Right lung (tissue), 5 donors: Measurements from ENCODE around the gene ALOX5. TPM values are rescaled to one million over a fixed set of nuclear protein-coding genes. Genes with fewer than 3 reads are reported as not detected.
"Not testable (repeated sequence)": the region's sequence is repeated elsewhere in the genome, so short reads cannot be mapped to it uniquely, and the experiment has no call there.

Experiments used
- DNase-seq, 2 donors: peaks; one replicate each; pipeline ENCODE4 v3.0.0-alpha.2; 2013
- polyA plus RNA-seq, 5 donors: library from polyadenylated mRNA; unstranded; fragments of 120-200 nt; gene quantifications; one replicate each; pipeline versions ENCODE4 v1.2.1 to v1.2.3, GENCODE V29; 2013; ENCODE audit warnings: inconsistent platforms in 1 of 5, low replicate concordance in 1 of 5; ENCODE audit not compliant: insufficient read length in 5 of 5, insufficient read depth in 1 of 5

Gene ALOX5
- polyA plus RNA-seq, 5 donors, result 0.95 to 2.1 (median 1.6) TPM

DNA sequence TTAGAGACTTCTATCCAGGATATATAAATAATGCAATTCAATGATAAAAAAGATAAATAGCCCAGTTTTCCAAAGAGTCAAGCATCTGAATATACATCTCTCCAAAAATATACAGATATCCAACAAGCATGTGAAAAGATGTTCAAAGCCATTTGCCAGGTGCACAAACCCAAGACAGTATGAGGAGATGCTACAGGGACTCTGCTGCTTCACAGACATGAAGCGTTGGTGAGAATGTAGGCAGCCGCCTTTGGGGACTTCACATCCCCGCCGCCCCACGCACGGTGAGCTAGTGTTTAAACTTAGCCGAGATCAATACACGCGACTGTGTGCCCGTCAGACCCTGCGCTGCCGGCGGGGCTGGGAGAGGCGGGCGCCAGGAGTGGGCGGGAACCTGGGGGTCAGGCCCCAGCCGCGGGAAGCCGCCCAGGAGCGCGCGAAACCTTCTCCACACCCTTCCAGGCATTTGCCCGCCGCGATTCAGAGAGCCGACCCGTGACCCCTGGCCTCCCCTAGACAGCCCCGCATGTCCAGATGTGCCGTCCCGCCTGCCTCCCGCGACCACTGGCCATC lies 927 bp upstream of the ALOX5 start:
- DNase-seq, result no peak

DNA sequence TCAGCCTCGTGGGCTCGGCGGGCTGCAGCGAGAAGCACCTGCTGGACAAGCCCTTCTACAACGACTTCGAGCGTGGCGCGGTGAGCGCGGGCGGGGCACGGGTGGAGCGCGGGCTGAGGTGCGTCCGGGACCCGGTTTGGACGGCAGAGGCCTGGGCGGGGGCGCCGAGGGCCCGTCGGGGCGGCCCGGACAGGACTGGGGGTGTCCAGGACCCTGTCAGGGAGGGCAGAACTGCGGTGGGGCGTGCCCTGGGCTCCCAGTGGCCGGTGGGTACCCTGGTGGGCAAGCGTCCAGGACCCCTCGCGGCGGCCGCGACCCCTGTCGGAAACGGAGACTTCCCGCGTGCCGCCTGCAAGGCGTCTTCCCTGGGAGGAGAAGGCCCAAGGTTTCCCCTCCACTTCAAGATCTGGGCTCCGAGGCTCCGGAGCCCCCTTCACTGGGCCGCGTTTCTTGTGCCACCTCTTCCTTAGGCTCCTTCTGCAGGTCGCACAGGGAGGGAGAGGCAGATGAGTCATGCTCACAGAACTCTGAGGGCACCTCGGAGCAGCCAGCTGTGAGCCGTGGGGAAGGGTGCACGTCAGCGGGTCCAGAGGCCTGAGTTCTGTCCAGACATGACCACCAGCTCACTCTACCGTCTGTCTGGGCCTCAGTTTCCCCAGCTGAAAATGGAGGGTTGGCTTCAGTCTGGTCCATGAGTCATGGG lies 485 bp downstream of the ALOX5 start:
- no peak for DNase-seq

- no peak for DNase-seq
These were observed 1.1 kb downstream of the ALOX5 start for GRCh38 chr10:45375101-45375500.

- no peak for DNase-seq
These were observed 1.8 kb downstream of the ALOX5 start for GRCh38 chr10:45375716-45376231.

DNA sequence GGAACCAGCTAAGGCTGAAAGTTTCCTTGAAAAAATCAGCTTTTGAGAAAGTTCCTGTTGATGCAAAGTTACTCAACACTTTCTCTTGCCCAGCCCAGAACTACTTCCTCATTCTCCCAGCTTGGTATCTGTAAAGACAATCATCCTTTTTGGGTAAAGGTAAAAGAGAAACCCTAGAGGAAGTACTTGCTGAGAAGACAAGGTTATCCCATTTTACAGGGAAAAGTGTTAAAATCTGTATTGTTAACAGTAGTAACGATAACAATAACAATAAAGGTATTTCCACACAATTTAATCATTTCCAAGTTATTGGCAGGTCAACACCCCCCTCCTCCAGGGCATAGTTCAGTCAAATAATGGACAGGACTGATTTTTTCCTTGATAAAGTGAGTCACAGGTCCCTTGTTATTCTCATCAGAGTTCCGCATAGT lies 2.4 kb downstream of the ALOX5 start:
- DNase-seq, result no peak

GRCh38 chr10:45377321-45377720 lies 3.3 kb downstream of the ALOX5 start:
- no peak for DNase-seq

DNA sequence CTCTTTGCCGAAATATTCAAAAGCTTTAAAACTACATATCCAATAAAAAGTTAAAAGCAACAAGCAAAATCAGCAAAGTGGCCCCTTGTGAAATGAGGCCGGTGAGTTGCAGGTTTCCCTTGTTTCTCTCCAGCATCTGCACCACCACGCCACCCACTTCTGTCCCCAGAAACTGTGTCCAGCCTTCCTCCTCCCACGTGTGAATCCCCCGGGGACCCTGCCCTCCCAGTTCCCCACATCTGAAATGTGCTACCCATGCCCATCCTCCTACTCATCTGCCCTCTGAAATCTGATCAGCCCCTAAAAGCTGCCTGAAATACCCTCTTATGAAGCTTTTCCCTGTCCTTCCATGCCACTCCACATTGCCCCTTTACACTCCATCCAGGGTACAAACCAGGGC lies 3.8 kb downstream of the ALOX5 start:
- no peak for DNase-seq

DNA sequence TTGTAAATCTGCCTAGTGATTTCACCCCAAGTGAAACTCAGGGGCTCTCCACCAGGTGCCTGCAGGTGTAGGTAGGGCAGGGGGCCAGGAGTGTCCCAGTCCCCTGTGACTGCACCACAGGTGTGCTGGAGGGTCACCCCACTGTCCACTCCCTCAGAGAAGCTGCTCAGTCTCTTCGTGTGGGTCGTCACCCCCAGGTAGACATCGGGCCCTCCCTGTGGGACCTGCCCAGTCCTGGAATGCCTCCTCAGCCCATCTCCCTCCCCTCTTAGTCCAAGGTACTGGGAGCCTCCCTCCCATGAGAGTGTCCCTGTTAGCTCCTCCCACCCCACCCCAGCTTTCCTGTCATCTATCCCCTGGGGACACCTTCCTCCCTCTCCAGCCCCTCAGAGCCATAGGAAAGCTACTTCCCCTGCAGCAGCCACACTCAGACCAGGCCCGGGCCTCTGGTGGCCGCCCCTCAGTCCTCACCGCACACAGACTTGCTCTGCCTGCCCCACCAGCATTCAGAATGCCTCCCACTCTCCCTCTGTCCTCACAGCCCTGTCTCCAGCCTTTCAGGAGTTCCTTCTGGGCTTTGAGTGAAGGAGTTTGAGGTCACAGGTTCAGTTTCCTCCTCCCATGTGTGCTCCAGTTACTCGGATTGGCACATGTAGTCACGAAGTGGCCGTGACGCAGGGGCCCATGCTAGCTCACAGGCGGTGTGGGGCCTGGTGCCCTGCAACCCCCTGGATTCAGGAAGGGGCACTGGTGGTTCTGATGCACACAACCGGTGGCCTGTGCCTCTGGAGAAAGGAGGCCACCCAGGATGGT lies 5.1 kb downstream of the ALOX5 start:
- no peak for DNase-seq

- DNase-seq, result no peak
These were observed 6.0 kb downstream of the ALOX5 start for GRCh38 chr10:45379891-45380540.

DNA sequence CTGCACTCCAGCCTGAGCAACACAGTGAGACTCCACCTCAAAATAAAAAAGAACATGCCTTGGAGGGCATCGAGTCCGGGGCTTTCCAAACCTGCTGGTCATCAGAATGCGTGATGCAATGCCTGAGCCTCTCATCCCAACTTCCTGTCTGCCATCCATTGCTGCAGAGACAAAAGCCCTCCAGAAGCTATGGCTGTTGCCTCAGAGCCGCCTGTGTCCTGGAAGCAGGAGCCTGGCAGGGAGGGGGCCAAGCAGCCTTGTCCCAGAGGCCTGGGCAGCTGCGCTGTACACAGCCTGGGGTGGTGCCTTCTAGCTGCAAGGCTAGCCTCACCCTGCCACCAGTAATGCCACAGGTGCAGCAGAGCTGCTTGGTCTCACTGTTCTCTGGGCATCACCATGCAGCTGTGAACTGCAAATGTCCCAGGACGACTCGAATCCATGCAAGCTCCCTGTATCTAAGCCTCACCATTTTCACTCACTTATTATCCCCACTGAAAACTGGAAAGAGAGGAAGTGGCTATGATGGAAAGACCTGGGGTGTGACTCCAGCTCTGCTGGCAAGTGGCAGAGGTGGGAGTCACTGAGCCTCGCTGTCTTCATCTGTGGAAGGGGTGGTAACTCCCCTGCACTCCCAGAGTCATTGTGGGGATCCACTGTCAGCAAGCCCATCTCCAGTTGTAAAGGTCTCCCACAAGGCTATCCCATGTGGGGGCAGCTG lies 7.0 kb downstream of the ALOX5 start:
- no peak for DNase-seq

GRCh38 chr10:45382591-45382990 lies 8.6 kb downstream of the ALOX5 start:
- DNase-seq, result no peak

DNA sequence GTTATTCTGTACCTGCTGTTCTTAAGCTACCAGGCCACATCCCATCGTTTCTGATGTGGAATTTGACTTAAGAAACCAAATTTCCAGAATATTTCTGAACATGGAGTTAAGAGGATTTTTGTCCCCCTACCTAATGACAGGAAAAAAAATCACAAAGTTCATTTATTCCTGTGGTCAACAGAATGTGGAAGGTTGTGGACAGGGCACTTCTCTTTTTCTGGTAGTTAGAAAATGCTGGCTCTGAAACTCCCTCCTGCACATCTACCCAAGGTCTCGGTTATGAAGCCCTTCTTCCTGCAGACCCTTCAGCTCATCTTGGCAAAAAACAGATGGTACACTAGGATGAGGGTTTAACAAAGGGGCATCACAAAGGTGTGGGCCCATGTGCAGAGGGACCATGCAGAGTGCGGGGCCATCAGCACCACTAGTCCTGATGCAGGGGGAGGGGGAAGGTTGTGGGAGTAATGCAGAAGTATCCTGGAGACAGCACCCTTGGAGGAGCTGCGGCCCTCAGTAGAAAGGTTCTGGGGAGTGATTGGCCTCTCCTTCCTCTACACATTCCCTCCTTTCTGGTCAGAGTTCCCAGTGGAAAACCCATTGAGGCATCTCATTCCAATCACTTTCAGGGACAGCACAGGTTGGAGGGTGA lies 9.8 kb downstream of the ALOX5 start:
- DNase-seq, result no peak

DNA sequence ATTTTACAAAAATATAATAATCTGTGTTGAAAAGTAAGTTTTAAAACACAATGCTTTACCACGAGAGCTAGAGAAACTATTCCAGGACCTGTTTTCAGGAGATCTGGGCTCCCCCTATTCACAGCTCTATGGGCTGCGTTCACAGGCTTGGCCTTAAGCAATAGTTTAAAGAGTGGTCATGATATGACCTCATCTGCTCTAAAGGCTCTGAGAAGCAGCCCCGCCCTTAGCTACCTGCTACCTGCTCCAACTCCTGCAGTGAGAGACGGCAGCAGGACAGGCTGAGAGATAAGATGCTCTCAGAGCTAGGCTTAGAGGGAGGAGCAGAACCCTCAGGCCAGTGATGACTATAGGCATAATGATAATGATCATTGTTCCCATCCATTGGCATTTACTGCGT lies 12.6 kb downstream of the ALOX5 start:
- no peak for DNase-seq

GRCh38 chr10:45387096-45387893 lies 13.3 kb downstream of the ALOX5 start:
- DNase-seq, result no peak

DNA sequence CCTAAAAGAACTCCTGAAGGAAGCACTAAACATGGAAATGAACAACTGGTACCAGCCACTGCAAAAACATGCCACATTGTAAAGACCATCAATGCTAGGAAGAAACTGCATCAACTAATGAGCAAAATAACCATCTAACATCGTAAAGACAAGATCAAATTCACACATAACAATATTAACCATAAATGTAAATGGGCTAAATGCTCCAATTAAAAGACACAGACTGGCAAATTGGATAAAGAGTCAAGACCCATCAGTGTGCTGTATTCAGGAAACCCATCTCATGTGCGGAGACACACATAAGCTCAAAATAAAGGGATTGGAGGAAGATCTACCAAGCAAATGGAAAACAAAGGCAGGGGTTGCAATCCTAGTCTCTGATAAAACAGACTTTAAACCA lies 15.7 kb downstream of the ALOX5 start:
- DNase-seq, result not testable (repeated sequence)

DNA sequence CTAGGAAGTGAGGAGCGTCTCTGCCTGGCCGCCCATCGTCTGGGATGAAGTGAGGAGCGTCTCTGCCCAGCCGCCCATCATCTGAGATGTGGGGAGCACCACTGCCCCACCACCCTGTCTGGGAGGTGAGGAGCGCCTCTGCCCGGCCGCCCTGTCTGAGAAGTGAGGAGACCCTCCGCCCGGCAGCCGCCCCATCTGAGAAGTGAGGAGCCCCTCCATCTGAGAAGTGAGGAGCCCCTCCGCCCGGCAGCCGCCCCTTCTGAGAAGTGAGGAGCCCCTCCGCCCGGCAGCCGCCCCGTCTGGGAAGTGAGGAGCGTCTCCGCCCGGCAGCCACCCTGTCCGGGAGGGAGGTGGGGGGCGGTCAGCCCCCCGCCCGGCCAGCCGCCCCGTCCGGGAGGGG lies 17.6 kb downstream of the ALOX5 start:
- not testable (repeated sequence) for DNase-seq

GRCh38 chr10:45395554-45395953 lies 21.5 kb downstream of the ALOX5 start:
- DNase-seq, result no peak

DNA sequence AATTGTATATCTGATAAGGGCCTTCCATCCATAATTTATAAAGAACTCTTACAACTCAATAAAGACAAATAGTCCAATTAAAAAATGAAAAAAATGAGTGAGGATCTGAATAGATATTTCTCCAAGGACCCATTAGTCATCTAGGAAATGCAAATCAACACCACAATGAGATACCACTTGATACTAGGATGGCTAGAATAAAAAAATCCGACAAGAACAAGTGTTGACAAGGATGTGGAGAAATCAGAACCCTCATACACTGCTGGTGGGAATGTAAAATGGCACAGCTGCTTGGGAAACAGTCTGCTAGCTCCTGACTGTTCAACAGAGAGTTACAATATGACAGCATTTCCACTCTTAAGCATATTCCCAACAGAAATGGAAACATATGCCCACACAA lies 24.6 kb downstream of the ALOX5 start:
- no peak for DNase-seq

GRCh38 chr10:45399113-45399512 lies 25.1 kb downstream of the ALOX5 start:
- DNase-seq, result no peak

DNA sequence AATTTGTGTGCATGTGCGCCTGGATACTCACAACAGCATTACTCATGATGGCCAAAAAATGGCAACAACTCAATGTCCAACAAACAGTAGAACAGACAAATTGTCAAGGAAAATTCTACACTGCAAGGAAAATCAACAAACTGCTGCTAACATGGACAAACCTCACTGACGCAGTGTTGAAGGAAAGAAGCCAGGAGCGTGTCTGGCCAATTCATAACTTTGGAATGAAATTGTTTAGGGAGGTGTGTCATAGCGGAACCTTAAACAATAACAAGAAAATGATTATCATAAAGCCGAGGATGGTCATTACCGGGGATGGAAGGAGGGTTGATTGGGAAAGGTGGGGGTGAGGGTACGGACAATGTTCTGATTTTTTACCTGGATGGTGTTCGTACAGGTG lies 29.1 kb downstream of the ALOX5 start:
- no peak for DNase-seq
